GM19324 (cell line): Measurements from ENCODE around the gene PSIP1.

Experiments used
- ATAC-seq: cut with Tn5 transposase; IDR thresholded peaks from one replicate; pipeline ENCODE4 v1.9.1; 2021; ENCODE audit warnings: mild to moderate bottlenecking, moderate library complexity; ENCODE audit not compliant: unreplicated experiment, low FRiP score

Gene PSIP1

DNA sequence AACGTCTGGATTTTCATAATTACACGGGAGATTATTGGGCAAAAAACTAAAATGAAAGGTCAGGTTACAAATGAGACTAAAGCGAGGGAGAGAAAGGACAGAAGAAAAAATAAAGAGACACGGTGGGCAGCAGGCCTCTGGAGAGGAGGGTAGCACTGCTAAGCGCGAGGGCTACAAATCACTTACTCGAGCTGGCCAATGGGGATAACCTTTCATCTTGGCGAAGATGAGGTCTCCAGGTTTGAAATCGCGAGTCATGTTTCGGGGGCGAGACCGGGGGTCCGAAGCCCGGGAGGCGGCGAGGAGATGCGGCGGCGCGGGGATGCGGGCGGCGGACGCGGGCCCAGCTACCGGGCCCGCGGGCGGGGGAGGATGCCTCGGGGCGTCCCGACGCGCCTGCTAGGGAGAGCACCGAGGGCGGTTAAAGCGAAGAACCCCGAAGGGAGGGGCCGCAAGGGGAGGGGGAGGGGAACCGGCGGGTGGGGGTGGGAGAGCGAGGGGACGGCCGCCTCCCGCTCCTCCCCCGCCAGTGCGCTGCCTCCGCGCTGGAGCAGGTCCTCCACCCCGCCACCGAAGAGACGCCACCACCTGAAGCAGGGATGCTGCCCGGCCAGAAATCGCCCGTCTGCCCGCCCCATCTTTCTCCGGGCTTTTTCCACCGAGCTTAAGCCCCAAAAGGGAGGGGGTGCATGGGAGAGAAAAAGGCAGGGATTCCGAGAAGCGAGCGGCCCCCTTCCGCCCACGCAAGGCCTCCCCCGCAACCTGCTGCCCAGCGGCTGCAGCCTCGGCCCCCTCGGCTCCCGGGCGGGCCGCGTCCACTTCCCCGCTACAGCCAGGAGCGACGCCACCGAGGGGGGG is 610 bp downstream of the PSIP1 start:
- peak; percentile 74 for ATAC-seq

- ATAC-seq: no peak
These were observed 4.8 kb downstream of the PSIP1 start for GRCh38 chr9:15505921-15506320.

DNA sequence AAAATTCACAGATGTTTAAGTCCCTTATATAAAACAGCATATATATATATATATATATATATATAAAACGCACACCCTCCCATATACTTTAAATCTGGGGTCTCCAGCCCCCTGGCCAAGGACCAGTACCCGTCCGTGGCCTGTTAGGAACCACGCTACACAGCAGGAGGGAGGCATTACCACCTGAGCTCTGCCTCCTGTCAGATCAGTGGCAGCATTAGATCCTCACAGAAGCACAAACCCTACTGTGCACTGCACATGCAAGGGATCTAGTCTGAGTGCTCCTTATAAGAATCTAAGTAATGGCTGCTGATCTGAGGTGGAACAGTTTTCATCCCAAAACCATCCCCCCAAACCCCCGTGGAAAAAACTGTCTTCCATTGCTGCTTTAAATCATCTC is 9.0 kb downstream of the PSIP1 start:
- ATAC-seq: no peak

GRCh38 chr9:15501179-15501578 is 9.6 kb downstream of the PSIP1 start:
- no peak for ATAC-seq

GRCh38 chr9:15499139-15499538 is 11.6 kb downstream of the PSIP1 start:
- no peak for ATAC-seq

- ATAC-seq: no peak
These were observed 12.3 kb downstream of the PSIP1 start for GRCh38 chr9:15498246-15498995.

- no peak for ATAC-seq
These were observed 18.2 kb downstream of the PSIP1 start for GRCh38 chr9:15492485-15493150.

DNA sequence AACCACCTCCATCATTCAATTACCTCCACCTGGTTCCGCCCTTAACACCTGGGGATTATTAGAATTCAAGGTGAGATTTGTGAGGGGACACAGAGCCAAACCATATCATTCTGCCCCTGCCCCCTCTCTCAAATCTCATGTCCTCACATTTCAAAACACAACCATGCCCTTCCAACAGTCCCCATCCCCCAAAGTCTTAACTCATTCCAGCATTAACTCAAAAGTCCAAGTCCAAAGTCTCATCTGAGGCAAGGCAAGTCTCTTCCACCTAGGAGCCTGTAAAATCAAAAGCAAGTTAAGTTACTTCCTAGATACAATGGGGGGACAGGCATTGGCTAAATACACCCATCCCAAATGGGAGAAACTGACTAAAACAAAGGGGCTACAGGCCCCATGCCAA is 18.8 kb downstream of the PSIP1 start:
- no peak for ATAC-seq

DNA sequence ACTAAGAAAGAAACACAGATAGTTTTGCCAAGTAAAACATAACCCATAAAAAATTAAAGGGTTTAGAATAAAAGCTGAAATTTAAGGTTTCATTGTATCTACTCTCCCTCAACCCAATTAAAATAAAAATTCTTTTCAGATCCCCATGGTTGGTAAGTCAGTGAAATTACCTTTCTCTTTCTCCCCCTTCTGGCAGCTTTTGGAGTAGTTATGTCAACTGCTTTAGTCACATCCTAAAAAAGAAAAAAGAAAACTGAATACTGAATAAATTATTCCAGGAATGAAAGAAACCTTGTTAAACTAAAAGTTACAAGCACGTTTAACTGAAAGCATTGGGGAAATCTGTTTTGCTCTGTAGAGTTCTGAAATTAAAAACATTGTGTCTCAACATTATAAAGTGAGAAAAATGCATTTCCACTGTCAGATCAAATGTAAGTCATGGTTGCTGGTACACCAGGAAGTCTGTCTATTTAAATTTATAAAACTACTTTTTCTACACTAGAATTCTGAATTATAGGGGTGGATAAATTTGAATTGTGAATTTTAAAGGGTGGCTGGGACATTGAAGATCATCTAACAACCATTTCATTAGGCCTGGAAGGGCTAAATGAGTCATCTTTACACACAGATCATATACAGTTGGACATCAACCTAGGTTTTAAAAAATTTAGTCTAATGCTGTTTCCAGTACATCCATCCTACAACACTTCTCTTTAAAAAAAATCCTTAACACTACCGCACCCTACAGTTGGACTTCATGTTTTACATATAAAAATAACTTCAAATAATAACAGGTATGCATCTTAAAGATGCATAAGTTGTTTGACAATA is 24.7 kb downstream of the PSIP1 start:
- ATAC-seq: no peak

DNA sequence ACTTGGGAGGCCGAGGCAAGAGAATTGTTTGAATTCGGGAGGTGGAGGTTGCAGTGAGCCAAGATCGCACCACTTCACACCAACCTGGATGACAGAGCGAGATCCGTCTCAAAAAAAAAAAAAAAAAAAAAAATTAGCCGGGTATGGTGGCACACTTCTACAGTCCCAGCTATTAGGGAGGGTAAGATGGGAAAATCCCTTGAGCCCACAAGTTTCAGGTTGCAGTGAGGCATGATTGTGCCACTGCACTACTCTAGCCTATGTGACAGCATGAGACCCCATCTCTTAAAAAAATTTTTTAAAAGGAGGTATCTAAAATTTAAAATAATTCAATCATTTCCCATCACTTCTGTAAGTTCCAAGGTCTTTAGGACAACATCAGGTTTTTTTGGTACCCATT is 26.0 kb downstream of the PSIP1 start:
- ATAC-seq: no peak

DNA sequence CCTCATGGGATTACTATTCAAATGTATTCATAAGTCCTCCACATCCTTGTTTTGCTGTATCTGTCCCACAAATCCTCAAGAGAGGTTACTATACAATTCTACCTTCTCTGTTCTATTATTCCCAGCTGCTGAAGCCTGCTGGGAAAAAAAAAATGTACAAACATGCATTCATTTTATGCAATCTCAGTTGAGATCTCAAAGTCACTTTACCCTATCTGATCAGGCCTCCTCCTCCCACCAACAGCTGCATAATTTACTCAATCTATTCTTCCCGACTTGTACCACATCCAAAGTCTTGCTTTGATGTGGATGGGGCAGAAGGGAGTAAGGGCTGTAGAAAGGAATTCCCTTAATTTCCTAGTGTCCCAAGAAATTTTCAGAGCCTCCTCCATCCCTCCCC is 28.6 kb downstream of the PSIP1 start:
- ATAC-seq: no peak

GRCh38 chr9:15480028-15480427 is 30.7 kb downstream of the PSIP1 start:
- no peak for ATAC-seq

DNA sequence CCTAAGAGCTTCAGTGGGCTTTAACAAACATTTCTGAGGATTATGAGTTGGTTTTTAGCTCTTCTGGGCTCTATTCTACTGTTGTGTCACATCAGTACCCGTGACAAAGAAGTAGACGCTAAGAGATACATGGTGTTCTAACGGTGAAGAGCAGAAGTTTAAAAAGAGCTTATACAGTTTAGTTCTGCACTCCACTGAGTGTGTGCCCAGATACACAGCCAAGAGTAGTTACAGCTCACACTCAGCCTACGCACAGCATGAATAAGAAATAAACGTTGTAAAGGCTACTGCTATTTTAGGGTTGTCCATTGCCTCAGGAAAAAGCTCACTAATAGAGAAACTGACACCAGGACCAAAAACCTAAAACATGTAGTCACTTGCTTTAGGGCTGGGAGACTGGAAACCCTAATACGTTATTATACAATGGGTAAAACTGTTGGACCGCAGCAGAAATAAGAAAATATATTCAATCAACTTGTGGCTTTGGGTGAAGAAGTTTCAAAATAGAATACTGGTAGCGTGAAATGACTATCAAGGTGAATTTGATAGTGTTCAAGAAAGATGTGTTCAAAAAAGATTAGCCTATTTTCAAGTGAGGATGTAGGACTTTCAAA is 34.7 kb downstream of the PSIP1 start:
- ATAC-seq: no peak

DNA sequence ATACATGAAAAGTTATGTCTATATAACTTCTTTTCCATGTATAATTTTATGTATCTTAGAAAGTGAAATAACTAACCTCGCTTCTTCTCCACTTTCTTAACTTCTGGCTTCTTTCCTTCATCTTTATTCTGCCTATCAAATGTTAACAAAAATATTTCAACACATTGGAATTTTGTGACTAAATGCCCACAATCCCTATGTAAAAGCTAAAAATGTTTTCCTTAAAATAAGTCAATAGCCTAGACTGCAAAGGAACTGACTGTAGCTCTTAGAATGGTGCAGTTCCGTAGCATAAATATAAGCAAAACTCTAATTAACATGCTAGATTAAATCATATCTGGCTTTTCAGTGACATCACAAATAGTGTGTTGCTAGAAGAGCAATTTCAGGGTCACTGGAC is 40.9 kb downstream of the PSIP1 start:
- ATAC-seq: no peak

GRCh38 chr9:15469406-15469805 is 41.4 kb downstream of the PSIP1 start:
- ATAC-seq: no peak

DNA sequence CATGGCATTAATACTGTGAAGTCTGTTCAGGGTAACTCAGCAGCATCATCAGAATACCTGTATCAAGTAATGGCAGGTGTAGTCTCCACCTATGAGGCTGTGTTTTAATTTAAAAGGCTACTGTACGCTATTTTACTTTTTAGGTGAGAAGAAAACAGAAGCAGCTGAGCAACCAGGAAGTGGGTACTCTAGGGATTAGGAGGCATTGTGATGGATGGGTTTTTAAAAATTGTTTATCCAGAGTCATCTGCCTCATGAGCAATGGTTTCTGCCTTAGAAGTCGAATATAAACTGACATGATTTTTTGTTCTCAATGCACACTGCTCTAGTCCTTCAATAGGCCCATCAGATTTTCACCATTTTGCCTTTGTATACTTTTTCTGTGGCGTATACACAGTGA is 42.6 kb downstream of the PSIP1 start:
- no peak for ATAC-seq

- ATAC-seq: no peak
These were observed 49.2 kb downstream of the PSIP1 start for GRCh38 chr9:15461601-15462000.

DNA sequence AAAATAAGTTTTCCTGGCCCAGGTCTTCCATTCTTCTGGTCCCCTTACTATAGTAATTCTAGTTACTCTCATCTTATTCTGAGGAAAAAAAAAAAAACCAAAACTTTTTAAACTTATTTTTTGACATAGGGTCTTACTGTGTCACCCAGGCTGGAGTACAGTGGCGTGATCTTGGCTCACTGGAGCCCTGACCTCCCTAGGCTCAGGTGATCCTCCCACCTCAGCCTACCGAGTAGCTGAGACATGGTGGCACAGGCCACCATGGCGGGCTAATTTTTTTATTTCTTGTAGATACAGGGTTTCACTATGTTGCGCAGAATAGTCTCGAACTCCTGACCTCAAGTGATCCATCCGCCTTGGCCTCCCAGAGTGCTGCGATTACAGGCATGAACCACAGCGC is 49.7 kb downstream of the PSIP1 start:
- no peak for ATAC-seq

GRCh38 chr9:15453956-15454355 is 56.8 kb downstream of the PSIP1 start:
- no peak for ATAC-seq

DNA sequence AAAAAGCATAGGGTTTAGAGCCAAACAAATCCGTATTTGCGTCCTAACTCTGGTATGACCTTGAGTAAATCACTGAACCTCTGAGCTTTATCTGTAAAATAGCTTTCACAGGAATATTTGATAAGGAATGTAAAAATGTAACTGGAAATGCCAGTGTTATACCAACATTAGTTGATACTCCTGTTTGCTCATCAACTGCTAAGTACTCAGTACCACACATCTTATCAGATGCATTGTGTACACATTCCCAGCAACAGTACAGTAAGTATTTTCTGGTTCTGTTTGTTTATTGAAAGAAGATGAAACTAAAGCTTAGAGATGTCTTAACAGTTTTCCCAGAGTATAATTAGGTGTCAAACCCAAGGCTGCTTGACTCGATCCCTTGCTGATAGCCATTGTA is 66.6 kb downstream of the PSIP1 start:
- ATAC-seq: no peak
